HG03460 (cell line): ENCODE measurements around the gene RNASE11.
"Not testable (repeated sequence)": the region's sequence is repeated elsewhere in the genome, so short reads cannot be mapped to it uniquely, and the experiment has no call there.

Experiments used
- ATAC-seq: cut with Tn5 transposase; IDR thresholded peaks from one replicate; pipeline ENCODE4 v1.9.1; 2021; ENCODE audit not compliant: unreplicated experiment

RNASE11 gene

DNA sequence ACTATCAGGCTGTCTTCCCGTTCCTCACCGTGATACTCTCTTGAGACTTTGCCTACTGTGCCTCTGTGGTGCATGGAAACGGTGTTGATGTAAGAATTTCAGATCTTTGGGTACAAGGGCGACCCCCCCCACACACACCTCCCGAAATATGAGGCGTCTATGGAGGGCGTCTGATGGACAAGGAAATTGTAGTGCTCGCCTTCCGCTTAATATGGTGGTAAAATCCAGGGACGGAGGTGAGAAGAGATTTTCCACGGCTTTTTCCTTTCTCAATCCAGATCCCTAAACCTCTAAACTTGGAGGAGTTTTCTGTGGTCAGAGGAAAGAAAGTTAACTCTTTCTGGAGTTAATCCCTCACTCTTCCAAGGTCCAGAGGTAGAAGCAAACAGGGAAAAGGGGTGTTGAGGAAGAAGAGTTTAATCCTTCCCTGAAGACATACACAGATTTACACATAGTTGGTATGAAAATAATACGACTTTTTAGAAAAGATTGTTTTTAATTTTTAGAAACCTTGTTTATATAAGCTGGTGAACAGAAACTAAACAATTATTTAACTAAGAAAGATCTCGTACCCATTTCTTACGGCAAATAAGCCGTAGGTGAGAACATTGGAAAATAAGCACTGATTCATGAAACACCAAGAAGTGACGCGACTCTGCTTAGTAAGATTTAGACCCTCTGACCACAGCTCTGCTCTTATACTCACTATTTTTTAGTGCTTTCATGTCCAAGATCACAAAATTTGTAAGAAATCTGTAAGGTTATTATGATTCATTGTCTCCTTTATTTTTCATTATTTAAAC is 26.4 kb upstream of the RNASE11 start:
- no peak for ATAC-seq

GRCh38 chr14:20613094-20614037 is 25.6 kb upstream of the RNASE11 start:
- ATAC-seq: peak; percentile 60

DNA sequence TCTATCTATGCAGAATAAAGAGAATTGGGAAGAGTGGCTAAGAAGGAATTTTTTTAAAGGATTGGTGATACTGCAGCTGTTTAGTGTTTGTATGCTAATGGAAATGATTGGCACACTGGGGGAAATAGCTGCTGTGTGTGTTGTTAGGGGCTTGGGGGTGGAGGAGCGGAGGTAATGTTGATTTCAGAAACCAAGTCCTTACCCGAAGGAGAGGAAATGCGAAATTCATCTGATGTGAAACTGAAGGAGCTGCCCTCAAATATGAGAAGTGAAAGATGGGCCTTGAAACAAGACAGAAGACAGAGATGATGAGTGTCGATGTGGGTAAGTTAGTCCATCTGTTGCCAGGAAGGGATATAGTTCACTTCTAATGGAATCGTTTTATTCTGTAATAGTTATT is 24.6 kb upstream of the RNASE11 start:
- peak; percentile 23 for ATAC-seq

- ATAC-seq: no peak
Observed at GRCh38 chr14:20611277-20611676, 23.5 kb upstream of the RNASE11 start.

- no peak for ATAC-seq
Observed at GRCh38 chr14:20610002-20610765, 22.4 kb upstream of the RNASE11 start.

DNA sequence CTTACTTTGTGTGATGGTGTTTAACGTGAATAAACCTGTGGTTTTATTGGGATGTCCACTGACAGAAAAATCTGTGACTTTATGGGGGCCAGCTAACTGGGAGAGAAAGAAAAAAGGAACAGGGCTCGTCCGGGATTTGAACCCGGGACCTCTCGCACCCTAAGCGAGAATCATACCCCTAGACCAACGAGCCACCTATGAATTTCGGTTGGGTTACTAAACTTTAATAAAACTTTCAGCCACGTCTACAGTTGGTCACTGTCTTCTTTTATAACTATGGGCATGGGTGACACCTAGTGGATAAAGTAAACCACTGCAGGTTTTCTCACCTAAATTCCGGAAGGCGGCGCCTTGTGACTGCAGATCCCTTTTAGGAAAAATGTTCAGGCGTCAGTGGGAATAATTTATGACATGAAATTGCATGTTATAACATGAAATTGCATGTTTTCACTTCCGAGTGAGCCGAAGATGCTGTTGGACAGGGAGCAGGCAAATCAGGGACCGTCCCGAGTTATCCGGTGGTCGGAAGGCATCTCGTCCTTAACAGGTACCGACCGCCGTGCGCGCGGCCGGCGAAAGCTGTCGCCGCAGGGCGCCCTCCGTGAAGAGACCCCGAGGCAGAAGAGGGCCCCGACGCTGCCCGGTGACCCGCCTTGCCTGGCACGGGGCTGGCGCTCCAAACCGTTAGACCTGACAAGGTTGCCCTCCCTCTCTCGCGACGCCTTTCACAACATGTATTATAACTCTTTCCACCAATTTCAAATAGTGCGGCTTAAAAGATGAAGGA is 21.6 kb upstream of the RNASE11 start:
- no peak for ATAC-seq

GRCh38 chr14:20608383-20609110 is 20.7 kb upstream of the RNASE11 start:
- ATAC-seq: no peak

DNA sequence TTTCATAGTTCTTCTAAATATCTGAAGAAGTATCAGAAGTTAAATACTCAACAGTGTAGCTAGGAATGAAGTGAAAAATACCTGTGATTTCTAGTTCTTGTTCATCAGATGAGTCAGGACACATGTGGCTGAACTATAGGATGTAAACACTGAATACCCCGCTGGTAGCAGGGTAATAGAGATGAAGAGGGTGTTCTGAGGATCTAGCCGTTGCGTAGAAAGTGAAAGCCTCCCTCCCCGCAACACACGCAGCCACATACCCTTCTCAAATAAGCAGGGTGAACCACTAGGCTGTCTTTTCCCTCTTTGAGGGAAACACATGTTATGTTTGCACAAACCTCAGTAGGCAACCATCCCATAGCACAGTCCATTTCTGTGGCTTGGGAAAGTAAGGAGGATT is 19.8 kb upstream of the RNASE11 start:
- no peak for ATAC-seq

DNA sequence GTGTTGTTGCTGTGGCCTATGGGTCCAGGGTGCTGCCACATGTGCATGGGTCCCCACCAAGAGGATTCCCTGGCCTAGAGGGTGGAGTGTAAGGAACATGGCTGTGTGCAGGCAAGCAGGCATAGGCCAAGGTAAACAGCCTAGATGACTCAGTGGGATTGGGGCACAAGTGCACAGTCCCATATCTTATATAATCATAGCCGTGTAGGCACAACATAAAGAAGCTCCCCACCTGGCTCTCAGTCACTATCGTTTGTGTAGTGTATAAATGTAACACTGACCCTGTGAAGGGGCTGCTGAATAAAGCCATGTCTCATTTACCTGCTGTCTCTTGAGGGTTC is 19.1 kb upstream of the RNASE11 start:
- ATAC-seq: no peak

- ATAC-seq: no peak
Observed at GRCh38 chr14:20606190-20606901, 18.5 kb upstream of the RNASE11 start.

DNA sequence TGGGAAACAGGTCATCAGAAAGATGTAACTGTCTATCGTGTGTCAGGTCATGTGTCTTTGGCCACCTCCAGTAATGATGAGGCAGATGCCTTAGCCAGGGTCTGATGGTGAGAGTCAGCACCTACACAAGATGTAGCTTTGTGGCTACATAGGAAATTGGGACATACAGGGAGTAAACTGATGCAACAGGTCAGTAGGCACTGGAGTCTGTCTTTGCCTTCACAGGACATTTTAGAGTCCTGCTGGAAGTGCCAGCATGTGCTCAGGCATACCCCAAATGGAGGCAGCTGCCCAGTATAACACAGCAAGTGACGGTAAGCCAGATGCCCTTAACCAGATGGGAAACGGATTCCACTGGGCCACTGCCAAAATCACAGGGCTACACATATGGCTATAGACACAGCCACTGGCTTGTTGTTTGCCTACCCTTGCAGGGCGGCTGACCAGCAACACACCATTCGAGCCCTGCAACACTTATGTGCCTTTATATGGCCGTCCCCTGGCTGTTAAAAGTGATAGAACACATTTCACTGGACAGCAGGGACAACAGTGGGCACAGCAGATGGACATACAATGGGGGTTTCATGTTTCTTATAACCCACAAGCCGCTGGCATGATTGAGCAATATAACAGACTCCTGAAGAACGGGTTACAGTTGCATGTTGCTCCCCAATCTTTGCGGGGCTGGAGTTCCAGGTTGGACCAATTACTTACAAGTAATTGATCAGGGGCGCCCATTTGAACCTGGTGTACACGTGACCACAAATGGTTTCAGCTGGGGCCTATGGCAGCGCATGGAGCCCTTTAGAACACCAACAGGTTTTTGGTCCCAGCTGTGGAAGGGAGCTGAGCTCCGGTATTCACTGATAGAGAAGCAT is 16.3 kb upstream of the RNASE11 start:
- ATAC-seq: no peak

- no peak for ATAC-seq
Observed at GRCh38 chr14:20602583-20602982, 14.8 kb upstream of the RNASE11 start.

DNA sequence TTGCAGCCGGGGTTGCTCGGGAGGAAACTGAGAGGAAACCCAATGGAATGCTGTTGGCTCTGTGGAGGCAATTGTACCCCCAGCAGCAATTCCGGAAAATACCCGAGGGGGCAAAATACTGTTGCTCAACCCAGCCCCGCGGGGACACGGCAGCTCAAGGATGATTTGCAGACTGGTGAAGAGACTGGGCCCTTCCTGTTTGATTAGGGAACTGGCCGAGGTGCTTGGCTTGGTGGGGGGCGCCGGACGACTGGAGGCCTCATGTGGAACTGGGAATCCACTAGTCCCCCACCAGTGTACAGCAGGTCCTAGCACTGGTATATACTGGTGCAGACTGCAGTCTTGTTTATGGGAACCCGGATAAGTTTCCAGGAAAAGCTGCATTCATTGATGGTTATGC is 13.7 kb upstream of the RNASE11 start:
- ATAC-seq: no peak

DNA sequence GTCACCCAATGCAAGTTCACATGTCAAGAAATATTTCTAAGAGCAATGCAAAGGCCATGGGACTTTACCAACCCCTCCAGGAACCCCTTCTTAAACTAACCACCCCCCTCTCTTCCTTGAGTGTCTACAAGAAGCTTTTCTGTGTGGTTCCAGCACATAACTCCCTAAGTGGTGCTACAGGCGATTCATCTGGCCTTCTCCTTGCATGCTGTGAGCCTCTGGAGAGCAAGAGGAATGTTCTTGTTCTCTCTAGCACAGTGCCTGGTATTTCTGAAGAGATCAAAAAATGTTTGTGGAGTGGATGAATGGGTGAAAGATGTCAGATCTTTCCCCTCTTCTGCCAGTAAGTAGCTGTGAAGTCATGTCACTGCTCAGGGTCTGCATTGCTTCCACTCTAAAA is 9.3 kb upstream of the RNASE11 start:
- ATAC-seq: no peak

GRCh38 chr14:20595726-20596125 is 7.9 kb upstream of the RNASE11 start:
- not testable (repeated sequence) for ATAC-seq

DNA sequence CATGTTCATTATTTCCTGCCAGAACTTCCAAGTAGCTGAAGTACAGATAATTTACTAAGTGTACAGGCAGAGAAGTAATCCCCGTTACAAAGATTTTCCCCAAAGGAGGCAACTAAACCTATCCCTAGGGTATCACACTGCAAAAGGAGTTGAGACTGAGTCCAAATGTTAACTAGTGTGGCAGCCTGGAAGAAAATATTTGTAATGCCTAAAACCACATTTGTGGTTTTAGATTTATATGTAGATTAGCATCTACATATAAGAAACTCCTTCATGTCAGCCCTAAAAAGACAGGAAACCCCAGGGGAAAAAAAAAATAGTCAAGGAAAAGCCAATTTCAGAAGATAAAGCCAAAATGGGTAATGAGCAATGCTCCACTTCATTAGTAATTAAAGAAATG is 4.8 kb upstream of the RNASE11 start:
- ATAC-seq: no peak

- no peak for ATAC-seq
Observed at GRCh38 chr14:20591235-20591634, 3.4 kb upstream of the RNASE11 start, which contains the start of gene RNASE12. RNASE12 (minus strand) TSS chr14:20591376; CDS start chr14:20590723, 653 bp downstream.

DNA sequence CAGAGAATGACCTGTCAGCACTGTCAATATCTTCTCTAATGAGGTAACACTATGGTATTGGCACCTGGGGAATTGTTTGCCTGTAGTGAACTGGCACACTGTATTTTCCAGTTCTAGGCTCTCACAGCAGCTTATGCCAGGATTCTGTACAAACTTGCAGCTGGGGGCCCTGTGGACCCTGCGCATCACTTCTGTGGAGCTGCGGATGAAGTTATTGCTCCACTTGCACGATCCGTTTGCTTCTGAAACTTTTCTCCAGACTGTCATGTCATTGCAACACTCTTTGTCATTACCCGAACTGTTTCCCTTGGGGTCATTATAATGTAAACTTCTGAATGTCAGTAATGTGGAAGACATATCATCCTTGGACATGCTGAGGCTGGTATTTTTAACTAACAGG is 3.9 kb downstream of the RNASE11 start:
- no peak for ATAC-seq
